Measurements from ENCODE around the gene TPGS2. TPM values are rescaled to one million over a fixed set of nuclear protein-coding genes. Genes with fewer than 3 reads are reported as not detected.

TPGS2 gene
- total RNA-seq, 2 donors from 2014 or later, result 43.2 to 50.6 TPM

DNA sequence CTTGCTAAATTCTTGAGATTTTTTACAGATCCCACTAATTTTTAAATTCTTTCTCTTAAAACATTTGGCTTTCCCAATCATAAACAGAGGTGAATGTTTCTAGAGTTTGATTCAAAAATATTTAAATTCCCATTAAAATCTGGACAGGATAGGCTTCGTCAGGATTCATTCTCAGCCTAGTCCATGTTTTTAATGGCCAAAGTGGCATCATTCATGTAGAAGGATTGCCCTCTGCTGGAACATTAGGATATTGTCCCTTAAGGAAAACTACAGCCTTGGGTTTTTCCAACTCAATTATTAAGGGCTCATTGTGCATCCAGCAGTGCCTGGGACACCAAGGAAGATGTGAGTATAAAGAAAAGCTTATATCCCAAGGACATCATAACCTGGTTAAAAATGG lies 71.7 kb downstream of the TPGS2 start:
- ATAC-seq, result peak; percentile 75
- DNase-seq, result no peak
- intact Hi-C loops (cut with DNase I), result loop anchor here (2.0 to 10.0 kb wide), 3 partner anchors 68 to 662 kb away; no protein-coding TSS in a partner anchor

- DNase-seq, result no peak
- ATAC-seq, result no peak
- intact Hi-C loops (cut with DNase I), result loop anchor here (2.0 to 10.0 kb wide), 3 partner anchors 67 to 661 kb away; no protein-coding TSS in a partner anchor
Measured at GRCh38 chr18:36756242-36756641, 72.6 kb downstream of the TPGS2 start.

- DNase-seq (no peak), ATAC-seq (peak in 1 of 2 donors; percentile 31)
- intact Hi-C loops (cut with DNase I), result loop anchor here in 1 of 2 donors (10.0 kb wide), 1 partner anchor 658 kb away; no protein-coding TSS in a partner anchor
Measured at GRCh38 chr18:36752929-36753865, 75.6 kb downstream of the TPGS2 start.

GRCh38 chr18:36745219-36745975 lies 83.4 kb downstream of the TPGS2 start:
- no peak for DNase-seq
- peak in 1 of 2 donors; percentile 29 for ATAC-seq
- intact Hi-C loops (cut with DNase I), result no loop called here

DNA sequence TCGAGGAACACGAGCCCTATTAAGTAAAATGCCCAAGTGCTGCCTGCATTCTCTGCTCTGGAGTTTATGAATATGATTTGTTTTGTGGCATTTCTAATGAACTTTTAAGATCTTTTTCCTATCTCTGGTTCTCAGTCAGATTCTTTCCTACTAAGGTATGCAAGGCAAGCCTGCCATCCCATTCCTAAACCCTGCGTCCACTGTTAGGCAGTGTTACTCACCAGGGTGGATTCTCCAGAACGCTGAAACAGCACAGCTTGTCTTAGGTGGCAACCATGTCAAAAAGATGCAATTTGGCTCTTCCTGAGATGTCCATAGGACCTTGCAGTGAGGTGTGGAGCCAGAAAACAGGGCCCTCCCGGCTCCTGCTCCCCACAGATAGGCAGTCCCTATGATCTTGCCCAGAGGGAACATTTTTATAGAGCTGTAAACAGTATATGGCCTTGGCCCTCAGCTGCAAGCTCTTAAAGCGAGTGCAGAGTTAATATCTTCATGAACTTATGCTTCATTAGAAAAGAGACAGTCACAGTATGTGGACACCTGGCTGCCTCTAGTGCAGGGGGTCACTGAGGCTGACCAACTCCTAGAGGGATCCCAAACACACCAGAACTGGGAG lies 84.4 kb downstream of the TPGS2 start:
- intact Hi-C loops (cut with DNase I), result no loop called here
- ATAC-seq, result no peak

More for the DNA sequence above, 84.4 kb downstream of the TPGS2 start:
- DNase-seq, result no peak

Other genes starting within 250 kb of the TPGS2 start
- 1 to 10 TPM; 5.4 to 6.5 TPM for gene KIAA1328, start 125 bp upstream of the TPGS2 start, total RNA-seq